H9 (cell line): ENCODE data around the gene PAIP2. TPM values are rescaled to one million over a fixed set of nuclear protein-coding genes. Genes with fewer than 3 reads are reported as not detected.

Source experiments
- DNase-seq: peaks from one replicate; pipeline ENCODE4 v3.0.0-alpha.2; 2017
- H2AFZ ChIP-seq: one replicate; pipeline ENCODE4 v1.6.1; 2013; ENCODE audit warnings: mild to moderate bottlenecking, low read length, control low read depth, moderate library complexity
- H2AK5ac ChIP-seq: 2 replicates; pipeline ENCODE4 v1.6.1; 2013; ENCODE audit warnings: low read length, control low read depth, mixed read lengths; ENCODE audit not compliant: insufficient read length
- H2BK120ac ChIP-seq: one replicate; pipeline ENCODE4 v1.6.1; 2013; ENCODE audit warnings: low read depth, mild to moderate bottlenecking, low read length, control low read depth, inconsistent platforms; ENCODE audit not compliant: poor library complexity, severe bottlenecking
- H2BK12ac ChIP-seq: 2 replicates; pipeline ENCODE4 v1.6.1; 2013; ENCODE audit warnings: low read length, control low read depth, mixed read lengths, low read depth; ENCODE audit not compliant: insufficient read length
- H2BK15ac ChIP-seq: 2 replicates; pipeline ENCODE4 v1.6.1; 2013; ENCODE audit warnings: low read depth, low read length, control low read depth
- H2BK20ac ChIP-seq: one replicate; pipeline ENCODE4 v1.6.1; 2013; ENCODE audit warnings: low read depth, mild to moderate bottlenecking, low read length, control low read depth, inconsistent platforms; ENCODE audit not compliant: poor library complexity, severe bottlenecking
- H2BK5ac ChIP-seq: 2 replicates; pipeline ENCODE4 v1.6.1; 2013; ENCODE audit warnings: low read length, control low read depth, mixed read lengths; ENCODE audit not compliant: insufficient read length
- H3K14ac ChIP-seq: 2 replicates; pipeline ENCODE4 v1.6.1; 2013; ENCODE audit warnings: low read length, control low read depth; ENCODE audit not compliant: insufficient read depth
- H3K18ac ChIP-seq: 2 replicates; pipeline ENCODE4 v1.6.1; 2013; ENCODE audit warnings: low read depth, mild to moderate bottlenecking, mixed read lengths, low read length, control low read depth; ENCODE audit not compliant: insufficient read length
- H3K23ac ChIP-seq: 2 replicates; pipeline ENCODE4 v1.6.1; 2013; ENCODE audit warnings: low read length, control low read depth, mixed read lengths, low read depth; ENCODE audit not compliant: insufficient read length
- H3K23me2 ChIP-seq: 2 replicates; pipeline ENCODE4 v1.6.1; 2013; ENCODE audit warnings: low read depth, mild to moderate bottlenecking, mixed read lengths, low read length, control low read depth; ENCODE audit not compliant: insufficient read length, poor library complexity, severe bottlenecking
- H3K27ac ChIP-seq: 2 replicates; pipeline ENCODE4 v1.5.1; 2013; ENCODE audit warnings: low read length, control low read depth, mixed read lengths, low read depth; ENCODE audit not compliant: insufficient read length
- H3K27me3 ChIP-seq: 2 replicates; pipeline ENCODE4 v1.6.1; 2013; ENCODE audit warnings: low read length, control low read depth, inconsistent platforms; ENCODE audit not compliant: insufficient read depth
- H3K4ac ChIP-seq: 2 replicates; pipeline ENCODE4 v1.6.1; 2013; ENCODE audit warnings: low read depth, mild to moderate bottlenecking, control low read depth, inconsistent platforms, low read length, moderate library complexity
- H3K4me1 ChIP-seq: 2 replicates; pipeline ENCODE4 v1.6.1; 2013; ENCODE audit warnings: low read length, control low read depth, inconsistent platforms; ENCODE audit not compliant: insufficient read depth
- H3K4me2 ChIP-seq: 2 replicates; pipeline ENCODE4 v1.6.1; 2013; ENCODE audit warnings: low read length, control low read depth, mixed read lengths; ENCODE audit not compliant: insufficient read length, insufficient read depth
- H3K56ac ChIP-seq: 2 replicates; pipeline ENCODE4 v1.6.1; 2013; ENCODE audit warnings: low read depth, mild to moderate bottlenecking, mixed read lengths, low read length, control low read depth; ENCODE audit not compliant: insufficient read length
- H3K79me1 ChIP-seq: 2 replicates; pipeline ENCODE4 v1.6.1; 2013; ENCODE audit warnings: low read depth, mild to moderate bottlenecking, moderate library complexity, low read length, control low read depth, inconsistent platforms; ENCODE audit not compliant: insufficient read depth, poor library complexity, severe bottlenecking
- H3K79me2 ChIP-seq: 2 replicates; pipeline ENCODE4 v1.6.1; 2013; ENCODE audit warnings: low read length, control low read depth, inconsistent platforms; ENCODE audit not compliant: insufficient read depth
- H3K9ac ChIP-seq: 2 replicates; pipeline ENCODE4 v1.6.1; 2013; ENCODE audit warnings: low read length, control low read depth, mixed read lengths; ENCODE audit not compliant: insufficient read length; ENCODE audit errors: extremely low read depth
- H3K9me3 ChIP-seq: one replicate; pipeline ENCODE4 v1.6.1; 2013; ENCODE audit warnings: low read depth, low read length, inconsistent platforms; ENCODE audit not compliant: control insufficient read depth
- H3T11ph ChIP-seq: one replicate; pipeline ENCODE4 v1.6.1; 2013; ENCODE audit warnings: mild to moderate bottlenecking, low read length, control low read depth, inconsistent platforms
- H4K20me1 ChIP-seq: one replicate; pipeline ENCODE4 v1.6.1; 2013; ENCODE audit not compliant: control insufficient read depth, insufficient read length, insufficient read depth
- H4K5ac ChIP-seq: 2 replicates; pipeline ENCODE4 v1.6.1; 2013; ENCODE audit warnings: low read depth, mild to moderate bottlenecking, mixed read lengths, low read length, control low read depth; ENCODE audit not compliant: insufficient read length
- H4K8ac ChIP-seq: replicated peaks from 2 replicates; pipeline ENCODE4 v1.6.1; 2013; ENCODE audit warnings: low read length, control low read depth, mixed read lengths, low read depth; ENCODE audit not compliant: insufficient read length
- H4K91ac ChIP-seq: 2 replicates; pipeline ENCODE4 v1.6.1; 2013; ENCODE audit warnings: low read depth, mild to moderate bottlenecking, moderate library complexity, mixed read lengths, low read length, control low read depth; ENCODE audit not compliant: insufficient read length
- H3K27ac Mint-ChIP-seq, 3 experiments: 2 replicates in 2 of 3; 3 replicates in 1 of 3; pipeline ENCODE4 v1.8.0; 2020 to 2021; ENCODE audit warnings: mixed read lengths in 3 of 3, mild to moderate bottlenecking in 1 of 3, moderate library complexity in 1 of 3
- H3K27me3 Mint-ChIP-seq: 2 replicates; pipeline ENCODE4 v1.8.0; 2021; ENCODE audit warnings: low read depth, mild to moderate bottlenecking, moderate library complexity, mixed read lengths
- H3K36me3 Mint-ChIP-seq, 3 experiments: 2 replicates in 2 of 3; 3 replicates in 1 of 3; pipeline ENCODE4 v1.8.0; 2020 to 2021; ENCODE audit warnings: low read depth in 3 of 3, mixed read lengths in 3 of 3; ENCODE audit not compliant: insufficient read depth in 1 of 3
- H3K4me1 Mint-ChIP-seq, 2 experiments: 2 replicates each; pipeline ENCODE4 v1.8.0; 2020; ENCODE audit warnings: mixed read lengths in 2 of 2
- H3K4me3 Mint-ChIP-seq, 2 experiments: 2 replicates in 1 of 2; 3 replicates in 1 of 2; pipeline ENCODE4 v1.8.0; 2020 to 2021; ENCODE audit warnings: mild to moderate bottlenecking in 2 of 2, mixed read lengths in 2 of 2, moderate library complexity in 1 of 2
- H3K9me3 Mint-ChIP-seq, 2 experiments: 2 replicates in 1 of 2; 3 replicates in 1 of 2; pipeline ENCODE4 v1.8.0; 2020; ENCODE audit warnings: mild to moderate bottlenecking in 2 of 2, mixed read lengths in 2 of 2, moderate library complexity in 1 of 2
- WGBS: extraction: QIAGEN DNeasy Blood & Tissue Kit; methylation state at CpG from one replicate; pipeline ENCODE4 v1.1.7; 2013; ENCODE audit warnings: missing lambda C conversion rate, low lambda C conversion rate, mixed read lengths; ENCODE audit not compliant: insufficient read length; ENCODE audit errors: extremely low coverage; 5-methylcytosine and 5-hydroxymethylcytosine counted together
- total RNA-seq: library from RNA; stranded (reverse); gene quantifications from 2 replicates; pipeline ENCODE4 v1.2.1, GENCODE V29; 2021
- TF ChIP-seq, protein P1 (sequence below): fragments of 200-600 bp; sonication (generic); conservative IDR thresholded peaks from 3 replicates; pipeline ENCODE4 v1.8.0; 2021; ENCODE audit warnings: antibody characterized with exemption, mild to moderate bottlenecking

Gene PAIP2
- total RNA-seq, 1 experiment from 2014 or later, result 121 TPM

DNA sequence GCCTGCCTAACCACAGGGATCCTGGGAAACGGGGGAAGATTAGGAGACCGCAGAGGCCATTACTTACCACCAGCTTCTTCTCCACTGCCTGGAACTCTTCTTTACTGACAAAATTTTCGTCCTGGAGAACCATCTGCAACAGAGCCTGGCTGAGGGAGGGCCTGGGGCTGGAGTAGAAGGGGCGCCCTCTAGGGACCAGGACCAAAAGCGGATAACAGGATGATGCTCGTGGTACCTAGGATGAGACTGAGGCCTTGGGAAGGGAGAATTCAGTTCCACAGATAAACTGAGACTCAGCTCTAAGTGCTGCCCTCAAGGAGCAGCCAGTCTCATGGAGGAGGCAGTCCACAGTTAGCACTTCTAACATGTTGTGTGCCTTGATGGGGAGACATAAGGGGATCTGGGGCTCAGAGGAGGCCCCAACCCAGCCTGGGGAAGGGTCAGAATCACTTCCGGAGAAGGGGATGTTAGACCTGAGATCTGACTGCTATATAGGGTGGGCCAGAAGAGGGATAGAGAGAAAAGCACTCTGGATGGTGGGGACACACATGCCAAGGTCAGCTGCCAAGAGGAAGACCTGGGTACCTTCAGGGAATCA lies 61.0 kb downstream of the PAIP2 start:
- H3K27ac Mint-ChIP-seq, result no peak overlapping the region
- no peak overlapping the region for H2AK5ac ChIP-seq

More for the DNA sequence above, 61.0 kb downstream of the PAIP2 start:
- peak; percentile 68 for DNase-seq
- Histone ChIP-seq H4K5ac (no peak overlapping the region), H3K4ac (no peak overlapping the region), H3K14ac (no peak overlapping the region), H4K20me1 (no peaks in the 10 kb centered on the region), H3K18ac (no peak overlapping the region), H4K91ac (no peak overlapping the region), H3K4me1 (peaks cover 2% of the 10 kb centered on the region; the same call in 1 of the 2 replicates), H2BK120ac (no peak overlapping the region), H2BK15ac (no peak overlapping the region), H2BK12ac (no peak overlapping the region), H3K23me2 (no peaks in the 10 kb centered on the region), H3K9ac (no peak overlapping the region), H3K56ac (no peak overlapping the region), H3K79me1 (no peaks in the 10 kb centered on the region), H3K4me2 (no peak overlapping the region), H2BK5ac (no peak overlapping the region), H3K23ac (no peak overlapping the region), H2AFZ (no peak overlapping the region), H3K79me2 (no peaks in the 10 kb centered on the region), H3T11ph (no peak overlapping the region), H2BK20ac (no peak overlapping the region), H3K27ac (no peak overlapping the region), H3K27me3 (no peaks in the 10 kb centered on the region), H4K8ac (no peak overlapping the region), H3K9me3 (no peaks in the 10 kb centered on the region)
- WGBS, result no CpG with 5 or more reads among the region's 7 CpGs
- peaks cover 16 to 20% of the 10 kb centered on the region in 2 experiments for H3K4me1 Mint-ChIP-seq
- H3K27me3 Mint-ChIP-seq, result no peaks in the 10 kb centered on the region
- peak overlapping the region; percentile 91 to 94 for H3K4me3 Mint-ChIP-seq
- TF ChIP-seq, protein P1, sequence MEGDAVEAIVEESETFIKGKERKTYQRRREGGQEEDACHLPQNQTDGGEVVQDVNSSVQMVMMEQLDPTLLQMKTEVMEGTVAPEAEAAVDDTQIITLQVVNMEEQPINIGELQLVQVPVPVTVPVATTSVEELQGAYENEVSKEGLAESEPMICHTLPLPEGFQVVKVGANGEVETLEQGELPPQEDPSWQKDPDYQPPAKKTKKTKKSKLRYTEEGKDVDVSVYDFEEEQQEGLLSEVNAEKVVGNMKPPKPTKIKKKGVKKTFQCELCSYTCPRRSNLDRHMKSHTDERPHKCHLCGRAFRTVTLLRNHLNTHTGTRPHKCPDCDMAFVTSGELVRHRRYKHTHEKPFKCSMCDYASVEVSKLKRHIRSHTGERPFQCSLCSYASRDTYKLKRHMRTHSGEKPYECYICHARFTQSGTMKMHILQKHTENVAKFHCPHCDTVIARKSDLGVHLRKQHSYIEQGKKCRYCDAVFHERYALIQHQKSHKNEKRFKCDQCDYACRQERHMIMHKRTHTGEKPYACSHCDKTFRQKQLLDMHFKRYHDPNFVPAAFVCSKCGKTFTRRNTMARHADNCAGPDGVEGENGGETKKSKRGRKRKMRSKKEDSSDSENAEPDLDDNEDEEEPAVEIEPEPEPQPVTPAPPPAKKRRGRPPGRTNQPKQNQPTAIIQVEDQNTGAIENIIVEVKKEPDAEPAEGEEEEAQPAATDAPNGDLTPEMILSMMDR, result peak; percentile 82
- peaks cover 4 to 20% (median 16%) of the 10 kb centered on the region in 3 experiments for H3K36me3 Mint-ChIP-seq
- H3K9me3 Mint-ChIP-seq, result no peaks in the 10 kb centered on the region
